ENCODE results near the gene GINS3. TPM values are rescaled to one million over a fixed set of nuclear protein-coding genes. Genes with fewer than 3 reads are reported as not detected.

GINS3 gene
- total RNA-seq, 1 experiment from 2014 or later, result 7.6 TPM

GRCh38 chr16:58440131-58440530 is 47.9 kb downstream of the GINS3 start:
- Histone ChIP-seq H3K4me3 (ENCODE audit: low read depth in 2 of 2, low read length in 2 of 2) (no peak overlapping the region), H3K36me3 (ENCODE audit: control insufficient read depth, insufficient read depth, low read length) (no peaks in the 10 kb centered on the region), H3K27me3 (ENCODE audit: control insufficient read depth, insufficient read depth, low read length) (no peaks in the 10 kb centered on the region), H3K27ac (ENCODE audit: low read length) (no peak overlapping the region), H3K4me1 (ENCODE audit: control insufficient read depth, insufficient read depth, low read length) (no peaks in the 10 kb centered on the region), H3K9me3 (ENCODE audit: control insufficient read depth, insufficient read depth, low read depth, low read length) (no peaks in the 10 kb centered on the region)
- ChIA-PET POLR2A (no interaction called here), CTCF (no interaction called here)
- in situ Hi-C loops (cut with HindIII; ENCODE audit: low pct_unique_long_range_greater_than_20kb, low sequenced_read_pairs) (no loop called here), intact Hi-C loops (cut with micrococcal nuclease; ENCODE audit: unreplicated experiment) (no loop called here)
- ATAC-seq, result no peak
- TF ChIP-seq POLR2AphosphoS5 (IDR thresholded peaks at IDR 0.05; ENCODE audit: low read depth, low read length), result no peak
- no peak for TF ChIP-seq SIN3A (IDR thresholded peaks at IDR 0.05; ENCODE audit: borderline replicate concordance, insufficient read depth, low read depth, low read length)
- TF ChIP-seq, protein P1, sequence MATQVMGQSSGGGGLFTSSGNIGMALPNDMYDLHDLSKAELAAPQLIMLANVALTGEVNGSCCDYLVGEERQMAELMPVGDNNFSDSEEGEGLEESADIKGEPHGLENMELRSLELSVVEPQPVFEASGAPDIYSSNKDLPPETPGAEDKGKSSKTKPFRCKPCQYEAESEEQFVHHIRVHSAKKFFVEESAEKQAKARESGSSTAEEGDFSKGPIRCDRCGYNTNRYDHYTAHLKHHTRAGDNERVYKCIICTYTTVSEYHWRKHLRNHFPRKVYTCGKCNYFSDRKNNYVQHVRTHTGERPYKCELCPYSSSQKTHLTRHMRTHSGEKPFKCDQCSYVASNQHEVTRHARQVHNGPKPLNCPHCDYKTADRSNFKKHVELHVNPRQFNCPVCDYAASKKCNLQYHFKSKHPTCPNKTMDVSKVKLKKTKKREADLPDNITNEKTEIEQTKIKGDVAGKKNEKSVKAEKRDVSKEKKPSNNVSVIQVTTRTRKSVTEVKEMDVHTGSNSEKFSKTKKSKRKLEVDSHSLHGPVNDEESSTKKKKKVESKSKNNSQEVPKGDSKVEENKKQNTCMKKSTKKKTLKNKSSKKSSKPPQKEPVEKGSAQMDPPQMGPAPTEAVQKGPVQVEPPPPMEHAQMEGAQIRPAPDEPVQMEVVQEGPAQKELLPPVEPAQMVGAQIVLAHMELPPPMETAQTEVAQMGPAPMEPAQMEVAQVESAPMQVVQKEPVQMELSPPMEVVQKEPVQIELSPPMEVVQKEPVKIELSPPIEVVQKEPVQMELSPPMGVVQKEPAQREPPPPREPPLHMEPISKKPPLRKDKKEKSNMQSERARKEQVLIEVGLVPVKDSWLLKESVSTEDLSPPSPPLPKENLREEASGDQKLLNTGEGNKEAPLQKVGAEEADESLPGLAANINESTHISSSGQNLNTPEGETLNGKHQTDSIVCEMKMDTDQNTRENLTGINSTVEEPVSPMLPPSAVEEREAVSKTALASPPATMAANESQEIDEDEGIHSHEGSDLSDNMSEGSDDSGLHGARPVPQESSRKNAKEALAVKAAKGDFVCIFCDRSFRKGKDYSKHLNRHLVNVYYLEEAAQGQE (IDR thresholded peaks at IDR 0.05; ENCODE audit: insufficient read depth in 1 of 2, low read depth in 2 of 2, low read length in 1 of 2), result no peak
- TF ChIP-seq, protein P2, sequence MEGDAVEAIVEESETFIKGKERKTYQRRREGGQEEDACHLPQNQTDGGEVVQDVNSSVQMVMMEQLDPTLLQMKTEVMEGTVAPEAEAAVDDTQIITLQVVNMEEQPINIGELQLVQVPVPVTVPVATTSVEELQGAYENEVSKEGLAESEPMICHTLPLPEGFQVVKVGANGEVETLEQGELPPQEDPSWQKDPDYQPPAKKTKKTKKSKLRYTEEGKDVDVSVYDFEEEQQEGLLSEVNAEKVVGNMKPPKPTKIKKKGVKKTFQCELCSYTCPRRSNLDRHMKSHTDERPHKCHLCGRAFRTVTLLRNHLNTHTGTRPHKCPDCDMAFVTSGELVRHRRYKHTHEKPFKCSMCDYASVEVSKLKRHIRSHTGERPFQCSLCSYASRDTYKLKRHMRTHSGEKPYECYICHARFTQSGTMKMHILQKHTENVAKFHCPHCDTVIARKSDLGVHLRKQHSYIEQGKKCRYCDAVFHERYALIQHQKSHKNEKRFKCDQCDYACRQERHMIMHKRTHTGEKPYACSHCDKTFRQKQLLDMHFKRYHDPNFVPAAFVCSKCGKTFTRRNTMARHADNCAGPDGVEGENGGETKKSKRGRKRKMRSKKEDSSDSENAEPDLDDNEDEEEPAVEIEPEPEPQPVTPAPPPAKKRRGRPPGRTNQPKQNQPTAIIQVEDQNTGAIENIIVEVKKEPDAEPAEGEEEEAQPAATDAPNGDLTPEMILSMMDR (IDR thresholded peaks at IDR 0.05), result no peak
- TF ChIP-seq TCF7L2 (IDR thresholded peaks at IDR 0.05; ENCODE audit: low read depth, low read length), result no peak
- no TSS peak for BruUV-seq (replicated peaks)
- no peak for DNase-seq (ENCODE audit: low read depth, low spot score)

DNA sequence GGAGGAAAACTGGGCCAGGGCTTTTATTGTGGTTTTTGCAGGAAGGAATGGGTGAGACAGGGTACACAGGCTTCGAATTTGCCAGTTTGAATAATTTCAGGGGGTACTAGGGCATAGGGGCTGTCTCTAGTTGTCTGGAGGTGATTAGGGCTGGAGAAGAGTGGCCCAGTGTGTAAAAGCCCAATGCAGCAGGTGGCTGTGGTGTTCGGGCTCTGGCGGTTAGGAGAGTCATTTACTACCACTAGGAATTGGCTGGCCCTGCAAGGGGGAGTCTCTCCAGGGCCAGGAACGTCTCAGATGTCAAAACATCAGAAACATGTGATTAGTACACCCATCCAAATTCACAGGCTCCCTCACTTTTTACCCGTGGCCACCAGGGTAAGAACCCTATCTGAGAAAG is 50.3 kb downstream of the GINS3 start:
- Histone ChIP-seq H3K27ac (ENCODE audit: low read length) (no peak overlapping the region), H3K27me3 (ENCODE audit: control insufficient read depth, insufficient read depth, low read length) (no peaks in the 10 kb centered on the region), H3K9me3 (ENCODE audit: control insufficient read depth, insufficient read depth, low read depth, low read length) (no peaks in the 10 kb centered on the region), H3K4me1 (ENCODE audit: control insufficient read depth, insufficient read depth, low read length) (no peaks in the 10 kb centered on the region), H3K36me3 (ENCODE audit: control insufficient read depth, insufficient read depth, low read length) (no peaks in the 10 kb centered on the region), H3K4me3 (ENCODE audit: low read depth in 2 of 2, low read length in 2 of 2) (no peak overlapping the region)
- CTCF ChIA-PET, result no interaction called here
- in situ Hi-C loops (cut with HindIII; ENCODE audit: low pct_unique_long_range_greater_than_20kb, low sequenced_read_pairs) (no loop called here), intact Hi-C loops (cut with micrococcal nuclease; ENCODE audit: unreplicated experiment) (no loop called here)
- TF ChIP-seq, protein P2 (IDR thresholded peaks at IDR 0.05), result no peak
- TF ChIP-seq, protein P1 (IDR thresholded peaks at IDR 0.05; ENCODE audit: insufficient read depth in 1 of 2, low read depth in 2 of 2, low read length in 1 of 2), result no peak
- TF ChIP-seq POLR2AphosphoS5 (IDR thresholded peaks at IDR 0.05; ENCODE audit: low read depth, low read length), result no peak
- TF ChIP-seq TCF7L2 (IDR thresholded peaks at IDR 0.05; ENCODE audit: low read depth, low read length), result no peak
- TF ChIP-seq SIN3A (IDR thresholded peaks at IDR 0.05; ENCODE audit: borderline replicate concordance, insufficient read depth, low read depth, low read length), result no peak
- DNase-seq (ENCODE audit: low read depth, low spot score) (no peak), ATAC-seq (no peak)
- BruUV-seq (replicated peaks), result no TSS peak
- POLR2A ChIA-PET, result no interaction called here
